ENCODE measurements around the gene TRPM1. TPM values are rescaled to one million over a fixed set of nuclear protein-coding genes. Genes with fewer than 3 reads are reported as not detected.

Gene TRPM1
- total RNA-seq, 6 donors from 2014 or later, result not detected

DNA sequence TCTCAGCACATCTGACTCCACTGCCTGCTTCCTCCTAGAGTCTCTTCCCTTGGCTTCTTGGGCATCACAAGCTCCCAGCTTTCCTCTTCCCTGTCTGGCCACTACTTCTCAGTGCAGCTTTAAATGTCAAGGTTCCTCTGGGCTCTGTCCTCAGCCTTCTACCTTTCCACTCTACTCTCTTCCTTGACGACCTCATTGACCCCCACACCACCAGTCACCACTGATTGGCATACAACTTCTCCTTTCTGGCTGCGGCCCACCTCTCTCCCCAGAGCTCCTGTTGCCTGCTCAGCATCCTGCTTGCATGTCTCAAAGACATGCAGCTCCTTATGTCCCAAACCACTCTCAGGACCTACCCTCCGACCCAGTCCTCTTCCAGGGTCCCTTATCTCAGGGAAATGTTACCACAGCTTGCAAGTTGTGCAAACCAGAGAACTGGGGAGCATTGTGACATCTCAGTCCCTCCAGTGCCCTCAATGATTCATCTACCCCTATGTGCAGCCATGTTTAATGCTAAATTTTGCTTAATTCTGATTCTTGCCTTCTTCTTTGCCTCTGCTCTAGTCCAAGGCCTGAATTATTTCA lies 49.9 kb downstream of the TRPM1 start:
- Histone ChIP-seq H3K4me1 (peaks cover 0 to 8% (median 3%) of the 10 kb centered on the region in 4 donors), H3K27me3 (no peaks in the 10 kb centered on the region), H3K9me3 (no peaks in the 10 kb centered on the region), H3K4me3 (no peak overlapping the region), H3K27ac (no peak overlapping the region), H3K36me3 (no peaks in the 10 kb centered on the region)
- TF ChIP-seq POLR2AphosphoS5 (IDR thresholded peaks at IDR 0.05) (no peak), EP300 (IDR thresholded peaks at IDR 0.05) (no peak), POLR2A (IDR thresholded peaks at IDR 0.05) (no peak)
- TF ChIP-seq, protein P1, sequence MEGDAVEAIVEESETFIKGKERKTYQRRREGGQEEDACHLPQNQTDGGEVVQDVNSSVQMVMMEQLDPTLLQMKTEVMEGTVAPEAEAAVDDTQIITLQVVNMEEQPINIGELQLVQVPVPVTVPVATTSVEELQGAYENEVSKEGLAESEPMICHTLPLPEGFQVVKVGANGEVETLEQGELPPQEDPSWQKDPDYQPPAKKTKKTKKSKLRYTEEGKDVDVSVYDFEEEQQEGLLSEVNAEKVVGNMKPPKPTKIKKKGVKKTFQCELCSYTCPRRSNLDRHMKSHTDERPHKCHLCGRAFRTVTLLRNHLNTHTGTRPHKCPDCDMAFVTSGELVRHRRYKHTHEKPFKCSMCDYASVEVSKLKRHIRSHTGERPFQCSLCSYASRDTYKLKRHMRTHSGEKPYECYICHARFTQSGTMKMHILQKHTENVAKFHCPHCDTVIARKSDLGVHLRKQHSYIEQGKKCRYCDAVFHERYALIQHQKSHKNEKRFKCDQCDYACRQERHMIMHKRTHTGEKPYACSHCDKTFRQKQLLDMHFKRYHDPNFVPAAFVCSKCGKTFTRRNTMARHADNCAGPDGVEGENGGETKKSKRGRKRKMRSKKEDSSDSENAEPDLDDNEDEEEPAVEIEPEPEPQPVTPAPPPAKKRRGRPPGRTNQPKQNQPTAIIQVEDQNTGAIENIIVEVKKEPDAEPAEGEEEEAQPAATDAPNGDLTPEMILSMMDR (IDR thresholded peaks at IDR 0.05), result no peak
- ATAC-seq (ENCODE audit: low FRiP score in 2 of 2) (peak in 1 of 2 donors; percentile 12), DNase-seq (no peak)
- WGBS, 2 donors, result 54 to 61% methylated on average over 3 of the region's 3 CpGs

- Histone ChIP-seq H3K36me3 (no peaks in the 10 kb centered on the region), H3K4me3 (no peak overlapping the region), H3K27me3 (no peaks in the 10 kb centered on the region), H3K27ac (no peak overlapping the region), H3K9me3 (no peaks in the 10 kb centered on the region), H3K4me1 (peaks cover 0 to 8% (median 3%) of the 10 kb centered on the region in 4 donors)
- 86 to 91% methylated on average over 10 of the region's 10 CpGs for WGBS, 2 donors
- ATAC-seq (ENCODE audit: low FRiP score in 2 of 2) (peak in 1 of 2 donors; percentile 27), DNase-seq (no peak)
- TF ChIP-seq POLR2A (IDR thresholded peaks at IDR 0.05) (no peak), EP300 (IDR thresholded peaks at IDR 0.05) (no peak), POLR2AphosphoS5 (IDR thresholded peaks at IDR 0.05) (no peak)
- TF ChIP-seq, protein P1 (IDR thresholded peaks at IDR 0.05), result no peak
These were observed 50.6 kb downstream of the TRPM1 start for GRCh38 chr15:31050953-31051352.

DNA sequence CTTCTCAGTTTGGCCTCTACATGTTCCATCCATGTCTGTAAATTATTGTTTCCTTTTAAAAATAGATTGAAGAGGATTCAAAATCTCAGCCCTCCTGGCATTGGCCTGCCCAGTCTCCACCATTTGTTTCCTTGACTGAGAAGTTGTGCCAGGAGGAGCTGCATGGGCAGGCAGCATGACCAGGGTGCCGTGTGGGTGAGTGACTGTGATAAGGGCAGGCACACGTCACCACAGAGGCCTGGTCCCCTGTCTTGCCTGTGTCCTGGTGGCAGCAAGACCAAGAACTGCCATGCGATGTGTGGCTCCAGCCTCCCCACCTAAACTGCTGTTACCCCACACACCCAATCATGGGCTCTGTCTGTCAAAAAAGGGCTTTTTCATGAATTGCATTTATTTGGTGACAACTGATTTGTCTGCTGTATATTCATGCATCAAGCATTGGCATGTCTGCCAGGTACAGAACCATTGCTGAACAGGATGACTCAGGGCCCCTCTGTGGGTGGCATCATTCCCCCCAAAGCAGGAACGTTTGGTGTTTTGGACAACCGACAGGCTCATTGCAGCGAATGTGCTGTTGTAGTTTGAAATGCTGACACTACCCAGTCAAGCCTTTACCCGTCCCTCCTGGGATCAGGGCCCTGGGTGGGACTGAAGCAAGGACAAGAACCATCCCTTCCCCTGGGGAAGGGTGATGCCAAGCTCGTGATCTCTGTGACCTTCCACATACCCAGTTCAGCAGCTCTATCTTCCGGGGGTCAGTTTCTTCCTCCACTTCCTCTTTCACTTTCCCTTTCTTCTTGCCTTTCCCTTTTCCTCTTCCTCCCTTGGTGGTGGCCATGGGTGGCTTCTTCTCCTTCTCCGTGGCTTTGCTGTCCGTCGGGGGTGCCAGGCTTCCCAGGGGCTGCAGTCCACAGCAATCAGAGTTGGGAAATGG lies 51.6 kb downstream of the TRPM1 start:
- Histone ChIP-seq H3K9me3 (no peaks in the 10 kb centered on the region), H3K4me1 (peaks cover 0 to 8% (median 3%) of the 10 kb centered on the region in 4 donors), H3K27ac (no peak overlapping the region), H3K27me3 (no peaks in the 10 kb centered on the region), H3K36me3 (no peaks in the 10 kb centered on the region), H3K4me3 (no peak overlapping the region)
- 61 to 74% methylated on average over 12 of the region's 12 CpGs for WGBS, 2 donors
- TF ChIP-seq, protein P1 (IDR thresholded peaks at IDR 0.05), result no peak
- TF ChIP-seq POLR2AphosphoS5 (IDR thresholded peaks at IDR 0.05), result no peak
- no peak for TF ChIP-seq POLR2A (IDR thresholded peaks at IDR 0.05)
- DNase-seq, result no peak
- peak; percentile 49 to 62 for ATAC-seq (ENCODE audit: low FRiP score in 2 of 2)

- H3K9me3 ChIP-seq, result no peaks in the 10 kb centered on the region
- no peak overlapping the region for H3K4me3 ChIP-seq
- WGBS, 2 donors, result 56 to 58% methylated on average over 10 of the region's 10 CpGs
- DNase-seq, result no peak
- H3K36me3 ChIP-seq, result no peaks in the 10 kb centered on the region
- no peak overlapping the region for H3K27ac ChIP-seq
- ATAC-seq (ENCODE audit: low FRiP score in 2 of 2), result peak in 1 of 2 donors; percentile 60
- TF ChIP-seq POLR2A (IDR thresholded peaks at IDR 0.05) (no peak), EP300 (IDR thresholded peaks at IDR 0.05) (no peak), POLR2AphosphoS5 (IDR thresholded peaks at IDR 0.05) (no peak)
- TF ChIP-seq, protein P1 (IDR thresholded peaks at IDR 0.05), result no peak
- peaks cover 0 to 8% (median 3%) of the 10 kb centered on the region in 4 donors for H3K4me1 ChIP-seq
- no peaks in the 10 kb centered on the region for H3K27me3 ChIP-seq
These were observed 52.4 kb downstream of the TRPM1 start for GRCh38 chr15:31049111-31049510.
